ENCODE results near the gene PDE1A. TPM values are rescaled to one million over a fixed set of nuclear protein-coding genes. Genes with fewer than 3 reads are reported as not detected.

Gene PDE1A
- total RNA-seq, 4 donors from 2014 or later = 2.3 to 9.2 (median 3.2) TPM

GRCh38 chr2:182375862-182376261 lies 51.0 kb downstream of the PDE1A start:
- intact Hi-C loops (cut with DNase I) = no loop called here
- H3K4me3 ChIP-seq = no peak overlapping the region
- H3K4me1 ChIP-seq = peaks cover 9 to 42% (median 18%) of the 10 kb centered on the region in 3 donors
- H3K9me3 ChIP-seq = peaks cover 0 to 23% (median 10%) of the 10 kb centered on the region in 3 donors
- WGBS, 2 donors = 89% methylated on average over 1 of the region's 1 CpG; no CpG with 5 or more reads in 1 of the 2 donors
- TF ChIP-seq CTCF (IDR thresholded peaks at IDR 0.05) (no peak), POLR2A (IDR thresholded peaks at IDR 0.05) (no peak)
- no peak for DNase-seq
- no peak overlapping the region for H3K27ac ChIP-seq
- no peaks in the 10 kb centered on the region for H3K27me3 ChIP-seq
- H3K36me3 ChIP-seq = no peaks in the 10 kb centered on the region

- Histone ChIP-seq H3K27me3 (no peaks in the 10 kb centered on the region), H3K36me3 (no peaks in the 10 kb centered on the region), H3K4me1 (peaks cover 9 to 54% (median 23%) of the 10 kb centered on the region in 3 donors), H3K27ac (peak overlapping the region; percentile 68 to 85 (median 82)), H3K9me3 (peaks cover 0 to 23% (median 10%) of the 10 kb centered on the region in 3 donors), H3K4me3 (no peak overlapping the region)
- WGBS, 2 donors = 6 to 29% methylated on average over 2 of the region's 2 CpGs
- DNase-seq = no peak
- no peak for TF ChIP-seq POLR2A (IDR thresholded peaks at IDR 0.05)
- TF ChIP-seq CTCF (IDR thresholded peaks at IDR 0.05) = no peak
- intact Hi-C loops (cut with DNase I) = no loop called here
These were observed 54.2 kb downstream of the PDE1A start for GRCh38 chr2:182372661-182373060.

GRCh38 chr2:182368996-182369395 lies 57.8 kb downstream of the PDE1A start:
- peak overlapping the region in 2 of 4 donors; percentile 25 to 34 for H3K27ac ChIP-seq
- H3K9me3 ChIP-seq = no peaks in the 10 kb centered on the region
- DNase-seq = no peak
- peaks cover 9 to 58% (median 23%) of the 10 kb centered on the region in 3 donors for H3K4me1 ChIP-seq
- H3K27me3 ChIP-seq = no peaks in the 10 kb centered on the region
- no peak overlapping the region for H3K4me3 ChIP-seq
- intact Hi-C loops (cut with DNase I) = no loop called here
- H3K36me3 ChIP-seq = no peaks in the 10 kb centered on the region
- TF ChIP-seq POLR2A (IDR thresholded peaks at IDR 0.05) (no peak), CTCF (IDR thresholded peaks at IDR 0.05) (no peak)
- 38 to 49% methylated on average over 3 of the region's 3 CpGs for WGBS, 2 donors

- Histone ChIP-seq H3K4me3 (no peak overlapping the region), H3K27ac (peak overlapping the region in 2 of 4 donors; percentile 25 to 34), H3K36me3 (no peaks in the 10 kb centered on the region), H3K9me3 (no peaks in the 10 kb centered on the region), H3K4me1 (peaks cover 9 to 58% (median 23%) of the 10 kb centered on the region in 3 donors), H3K27me3 (no peaks in the 10 kb centered on the region)
- no peak for DNase-seq
- intact Hi-C loops (cut with DNase I) = no loop called here
- TF ChIP-seq POLR2A (IDR thresholded peaks at IDR 0.05) = no peak
- TF ChIP-seq CTCF (IDR thresholded peaks at IDR 0.05) = no peak
These were observed 58.4 kb downstream of the PDE1A start for GRCh38 chr2:182368446-182368845.

GRCh38 chr2:182367401-182367800 lies 59.4 kb downstream of the PDE1A start:
- Histone ChIP-seq H3K27ac (peak overlapping the region in 2 of 4 donors; percentile 49 to 55), H3K4me3 (no peak overlapping the region), H3K36me3 (no peaks in the 10 kb centered on the region), H3K9me3 (no peaks in the 10 kb centered on the region), H3K4me1 (peaks cover under 1 to 48% (median 16%) of the 10 kb centered on the region in 3 donors), H3K27me3 (no peaks in the 10 kb centered on the region)
- TF ChIP-seq CTCF (IDR thresholded peaks at IDR 0.05) = no peak
- no peak for TF ChIP-seq POLR2A (IDR thresholded peaks at IDR 0.05)
- DNase-seq = no peak
- 65 to 87% methylated on average over 2 of the region's 2 CpGs for WGBS, 2 donors
- intact Hi-C loops (cut with DNase I) = no loop called here

Measured in esophagus squamous epithelium (tissue), 5 donors.